ENCODE measurements around the gene CAMKMT. TPM values are rescaled to one million over a fixed set of nuclear protein-coding genes. Genes with fewer than 3 reads are reported as not detected.

The CAMKMT gene
- total and polyA plus RNA-seq, 9 of the 15 experiments (the other 6 are each of a cell fraction or from before 2014, with no cell fraction given): 1.6 to 15.3 (median 7.4) TPM

DNA sequence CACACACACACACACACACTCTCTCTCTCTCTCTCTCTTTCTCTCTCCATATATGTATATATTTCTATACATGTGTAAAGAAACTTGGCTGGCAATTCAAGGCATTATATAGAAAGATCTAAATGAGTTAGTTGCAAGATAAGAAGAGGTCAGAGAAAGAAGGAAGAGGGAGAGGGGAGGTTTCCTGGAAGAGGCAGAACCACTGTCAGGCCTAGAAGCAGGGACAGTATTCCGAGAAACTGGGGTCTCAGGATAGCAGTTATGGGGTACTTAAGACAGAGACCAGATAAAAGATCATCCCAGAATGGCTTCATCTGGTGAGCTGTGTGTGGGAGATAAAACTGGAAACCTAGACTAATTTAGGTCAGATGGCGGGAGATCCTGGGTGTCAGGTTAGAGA is 180.8 kb downstream of the CAMKMT start (continued):
- TF ChIP-seq, protein P1, sequence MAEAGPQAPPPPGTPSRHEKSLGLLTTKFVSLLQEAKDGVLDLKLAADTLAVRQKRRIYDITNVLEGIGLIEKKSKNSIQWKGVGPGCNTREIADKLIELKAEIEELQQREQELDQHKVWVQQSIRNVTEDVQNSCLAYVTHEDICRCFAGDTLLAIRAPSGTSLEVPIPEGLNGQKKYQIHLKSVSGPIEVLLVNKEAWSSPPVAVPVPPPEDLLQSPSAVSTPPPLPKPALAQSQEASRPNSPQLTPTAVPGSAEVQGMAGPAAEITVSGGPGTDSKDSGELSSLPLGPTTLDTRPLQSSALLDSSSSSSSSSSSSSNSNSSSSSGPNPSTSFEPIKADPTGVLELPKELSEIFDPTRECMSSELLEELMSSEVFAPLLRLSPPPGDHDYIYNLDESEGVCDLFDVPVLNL (CRISPR knock-in tag; IDR thresholded peaks at IDR 0.05; ENCODE audit: low read depth): no peak
- TF ChIP-seq MIER1 (IDR thresholded peaks at IDR 0.05; ENCODE audit: low read depth): no peak
- TF ChIP-seq, protein P2, sequence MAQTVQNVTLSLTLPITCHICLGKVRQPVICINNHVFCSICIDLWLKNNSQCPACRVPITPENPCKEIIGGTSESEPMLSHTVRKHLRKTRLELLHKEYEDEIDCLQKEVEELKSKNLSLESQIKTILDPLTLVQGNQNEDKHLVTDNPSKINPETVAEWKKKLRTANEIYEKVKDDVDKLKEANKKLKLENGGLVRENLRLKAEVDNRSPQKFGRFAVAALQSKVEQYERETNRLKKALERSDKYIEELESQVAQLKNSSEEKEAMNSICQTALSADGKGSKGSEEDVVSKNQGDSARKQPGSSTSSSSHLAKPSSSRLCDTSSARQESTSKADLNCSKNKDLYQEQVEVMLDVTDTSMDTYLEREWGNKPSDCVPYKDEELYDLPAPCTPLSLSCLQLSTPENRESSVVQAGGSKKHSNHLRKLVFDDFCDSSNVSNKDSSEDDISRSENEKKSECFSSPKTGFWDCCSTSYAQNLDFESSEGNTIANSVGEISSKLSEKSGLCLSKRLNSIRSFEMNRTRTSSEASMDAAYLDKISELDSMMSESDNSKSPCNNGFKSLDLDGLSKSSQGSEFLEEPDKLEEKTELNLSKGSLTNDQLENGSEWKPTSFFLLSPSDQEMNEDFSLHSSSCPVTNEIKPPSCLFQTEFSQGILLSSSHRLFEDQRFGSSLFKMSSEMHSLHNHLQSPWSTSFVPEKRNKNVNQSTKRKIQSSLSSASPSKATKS (CRISPR knock-in tag; IDR thresholded peaks at IDR 0.05): no peak
- no peak for TF ChIP-seq RAD21 (CRISPR knock-in tag; conservative IDR thresholded peaks at IDR 0.05 in 1 of 2, IDR thresholded peaks at IDR 0.05 in 1 of 2)
- TF ChIP-seq STAT5B (CRISPR knock-in tag; IDR thresholded peaks at IDR 0.05): no peak
- no peak for TF ChIP-seq ZNF133 (CRISPR knock-in tag; IDR thresholded peaks at IDR 0.05)
- TF ChIP-seq, protein P3, sequence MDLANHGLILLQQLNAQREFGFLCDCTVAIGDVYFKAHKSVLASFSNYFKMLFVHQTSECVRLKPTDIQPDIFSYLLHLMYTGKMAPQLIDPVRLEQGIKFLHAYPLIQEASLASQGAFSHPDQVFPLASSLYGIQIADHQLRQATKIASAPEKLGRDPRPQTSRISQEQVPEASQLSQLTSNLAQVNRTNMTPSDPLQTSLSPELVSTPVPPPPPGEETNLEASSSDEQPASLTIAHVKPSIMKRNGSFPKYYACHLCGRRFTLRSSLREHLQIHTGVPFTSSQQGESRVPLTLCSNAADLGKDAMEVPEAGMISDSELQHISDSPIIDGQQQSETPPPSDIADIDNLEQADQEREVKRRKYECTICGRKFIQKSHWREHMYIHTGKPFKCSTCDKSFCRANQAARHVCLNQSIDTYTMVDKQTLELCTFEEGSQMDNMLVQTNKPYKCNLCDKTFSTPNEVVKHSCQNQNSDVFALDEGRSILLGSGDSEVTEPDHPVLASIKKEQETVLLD (IDR thresholded peaks at IDR 0.05): 0 out of 2 replicates have a peak, but pooled peaks have one; percentile 53
- no peak for TF ChIP-seq HIVEP1 (CRISPR knock-in tag; IDR thresholded peaks at IDR 0.05)
- TF ChIP-seq TFAM (CRISPR knock-in tag; conservative IDR thresholded peaks at IDR 0.05): no peak
- TF ChIP-seq TBP (optimal IDR thresholded peaks at IDR 0.05; ENCODE audit: low read depth, low read length): no peak
- TF ChIP-seq ZNF699 (CRISPR knock-in tag; IDR thresholded peaks at IDR 0.05; ENCODE audit: insufficient replicate concordance): no peak
- TF ChIP-seq, protein P4, sequence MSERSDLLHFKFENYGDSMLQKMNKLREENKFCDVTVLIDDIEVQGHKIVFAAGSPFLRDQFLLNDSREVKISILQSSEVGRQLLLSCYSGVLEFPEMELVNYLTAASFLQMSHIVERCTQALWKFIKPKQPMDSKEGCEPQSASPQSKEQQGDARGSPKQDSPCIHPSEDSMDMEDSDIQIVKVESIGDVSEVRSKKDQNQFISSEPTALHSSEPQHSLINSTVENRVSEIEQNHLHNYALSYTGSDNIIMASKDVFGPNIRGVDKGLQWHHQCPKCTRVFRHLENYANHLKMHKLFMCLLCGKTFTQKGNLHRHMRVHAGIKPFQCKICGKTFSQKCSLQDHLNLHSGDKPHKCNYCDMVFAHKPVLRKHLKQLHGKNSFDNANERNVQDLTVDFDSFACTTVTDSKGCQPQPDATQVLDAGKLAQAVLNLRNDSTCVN (CRISPR knock-in tag; IDR thresholded peaks at IDR 0.05): no peak
- TF ChIP-seq, protein P5, sequence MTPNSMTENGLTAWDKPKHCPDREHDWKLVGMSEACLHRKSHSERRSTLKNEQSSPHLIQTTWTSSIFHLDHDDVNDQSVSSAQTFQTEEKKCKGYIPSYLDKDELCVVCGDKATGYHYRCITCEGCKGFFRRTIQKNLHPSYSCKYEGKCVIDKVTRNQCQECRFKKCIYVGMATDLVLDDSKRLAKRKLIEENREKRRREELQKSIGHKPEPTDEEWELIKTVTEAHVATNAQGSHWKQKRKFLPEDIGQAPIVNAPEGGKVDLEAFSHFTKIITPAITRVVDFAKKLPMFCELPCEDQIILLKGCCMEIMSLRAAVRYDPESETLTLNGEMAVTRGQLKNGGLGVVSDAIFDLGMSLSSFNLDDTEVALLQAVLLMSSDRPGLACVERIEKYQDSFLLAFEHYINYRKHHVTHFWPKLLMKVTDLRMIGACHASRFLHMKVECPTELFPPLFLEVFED (CRISPR knock-in tag; conservative IDR thresholded peaks at IDR 0.05): no peak
- TF ChIP-seq, protein P6, sequence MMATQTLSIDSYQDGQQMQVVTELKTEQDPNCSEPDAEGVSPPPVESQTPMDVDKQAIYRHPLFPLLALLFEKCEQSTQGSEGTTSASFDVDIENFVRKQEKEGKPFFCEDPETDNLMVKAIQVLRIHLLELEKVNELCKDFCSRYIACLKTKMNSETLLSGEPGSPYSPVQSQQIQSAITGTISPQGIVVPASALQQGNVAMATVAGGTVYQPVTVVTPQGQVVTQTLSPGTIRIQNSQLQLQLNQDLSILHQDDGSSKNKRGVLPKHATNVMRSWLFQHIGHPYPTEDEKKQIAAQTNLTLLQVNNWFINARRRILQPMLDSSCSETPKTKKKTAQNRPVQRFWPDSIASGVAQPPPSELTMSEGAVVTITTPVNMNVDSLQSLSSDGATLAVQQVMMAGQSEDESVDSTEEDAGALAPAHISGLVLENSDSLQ (IDR thresholded peaks at IDR 0.05): no peak
- TF ChIP-seq, protein P7, sequence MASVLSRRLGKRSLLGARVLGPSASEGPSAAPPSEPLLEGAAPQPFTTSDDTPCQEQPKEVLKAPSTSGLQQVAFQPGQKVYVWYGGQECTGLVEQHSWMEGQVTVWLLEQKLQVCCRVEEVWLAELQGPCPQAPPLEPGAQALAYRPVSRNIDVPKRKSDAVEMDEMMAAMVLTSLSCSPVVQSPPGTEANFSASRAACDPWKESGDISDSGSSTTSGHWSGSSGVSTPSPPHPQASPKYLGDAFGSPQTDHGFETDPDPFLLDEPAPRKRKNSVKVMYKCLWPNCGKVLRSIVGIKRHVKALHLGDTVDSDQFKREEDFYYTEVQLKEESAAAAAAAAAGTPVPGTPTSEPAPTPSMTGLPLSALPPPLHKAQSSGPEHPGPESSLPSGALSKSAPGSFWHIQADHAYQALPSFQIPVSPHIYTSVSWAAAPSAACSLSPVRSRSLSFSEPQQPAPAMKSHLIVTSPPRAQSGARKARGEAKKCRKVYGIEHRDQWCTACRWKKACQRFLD (CRISPR knock-in tag; IDR thresholded peaks at IDR 0.05): no peak
- no peak for TF ChIP-seq CBFB (CRISPR knock-in tag; IDR thresholded peaks at IDR 0.05)
- peak; percentile 83 for TF ChIP-seq TEAD4 (IDR thresholded peaks at IDR 0.05; ENCODE audit: low read length)
- no peak for TF ChIP-seq TEAD4 (CRISPR knock-in tag; IDR thresholded peaks at IDR 0.05; ENCODE audit: borderline replicate concordance)
- TF ChIP-seq ZZZ3 (IDR thresholded peaks at IDR 0.05): no peak
